Measurements from ENCODE around the gene LRP6.

GRCh38 chr12:12197128-12197527 lies 69.7 kb downstream of the LRP6 start:
- TF ChIP-seq POLR2A (IDR thresholded peaks at IDR 0.05; ENCODE audit: low read length) (no peak), GATA1 (IDR thresholded peaks at IDR 0.05; ENCODE audit: low read depth, low read length) (no peak)
